ENCODE data around the gene APBA1.

DNA sequence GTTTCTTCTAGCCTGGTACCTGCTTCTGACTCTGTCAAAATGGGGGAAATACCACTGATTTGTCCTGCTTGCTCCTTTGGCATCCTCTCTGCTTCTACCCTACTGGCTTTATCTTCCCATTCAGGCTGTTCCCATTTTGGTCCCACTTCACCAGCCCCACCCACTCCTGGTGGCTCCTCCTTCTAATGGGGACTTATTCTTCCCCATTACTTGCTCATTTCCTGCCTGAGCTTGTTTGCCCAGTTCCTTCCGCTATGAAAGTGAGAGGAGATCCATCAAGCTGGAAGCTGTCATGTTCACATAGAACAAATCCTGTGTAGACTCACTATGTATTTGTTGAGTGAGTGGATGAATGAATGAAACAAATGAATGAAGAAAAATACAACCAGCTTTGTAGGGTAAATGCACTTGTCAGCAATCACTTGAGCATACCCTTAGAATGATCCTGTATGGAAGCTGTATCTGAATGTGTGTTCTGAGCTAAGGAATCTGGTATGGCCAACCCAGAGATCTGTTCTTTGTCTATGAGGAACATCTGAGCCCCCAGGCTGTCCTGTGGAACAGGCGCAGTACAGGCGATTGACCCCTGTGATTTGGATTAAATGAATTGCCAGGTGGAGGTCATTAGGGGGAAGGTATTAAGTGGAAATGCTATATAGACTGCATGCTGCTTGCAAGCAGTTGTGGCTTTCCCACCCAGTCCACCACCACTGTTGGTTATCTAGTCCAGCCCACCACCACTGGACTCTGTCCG, 89.5 kb downstream of the APBA1 start:
- no peak for TF ChIP-seq POLR2A (IDR thresholded peaks at IDR 0.05)
- TF ChIP-seq, protein P1, sequence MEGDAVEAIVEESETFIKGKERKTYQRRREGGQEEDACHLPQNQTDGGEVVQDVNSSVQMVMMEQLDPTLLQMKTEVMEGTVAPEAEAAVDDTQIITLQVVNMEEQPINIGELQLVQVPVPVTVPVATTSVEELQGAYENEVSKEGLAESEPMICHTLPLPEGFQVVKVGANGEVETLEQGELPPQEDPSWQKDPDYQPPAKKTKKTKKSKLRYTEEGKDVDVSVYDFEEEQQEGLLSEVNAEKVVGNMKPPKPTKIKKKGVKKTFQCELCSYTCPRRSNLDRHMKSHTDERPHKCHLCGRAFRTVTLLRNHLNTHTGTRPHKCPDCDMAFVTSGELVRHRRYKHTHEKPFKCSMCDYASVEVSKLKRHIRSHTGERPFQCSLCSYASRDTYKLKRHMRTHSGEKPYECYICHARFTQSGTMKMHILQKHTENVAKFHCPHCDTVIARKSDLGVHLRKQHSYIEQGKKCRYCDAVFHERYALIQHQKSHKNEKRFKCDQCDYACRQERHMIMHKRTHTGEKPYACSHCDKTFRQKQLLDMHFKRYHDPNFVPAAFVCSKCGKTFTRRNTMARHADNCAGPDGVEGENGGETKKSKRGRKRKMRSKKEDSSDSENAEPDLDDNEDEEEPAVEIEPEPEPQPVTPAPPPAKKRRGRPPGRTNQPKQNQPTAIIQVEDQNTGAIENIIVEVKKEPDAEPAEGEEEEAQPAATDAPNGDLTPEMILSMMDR (IDR thresholded peaks at IDR 0.05): no peak

Data from heart left ventricle (tissue), 13 donors.